SK-N-SH (cell line): ENCODE results near the gene STARD7.

ENCODE experiments used
- RCOR1 ChIP-seq: fragments of 150-350 bp; IDR thresholded peaks from 2 replicates; pipeline ENCODE4 v1.6.1; 2017; ENCODE audit warnings: antibody characterized with exemption, low read length
- TF ChIP-seq, protein P1 (sequence below): IDR thresholded peaks from 2 replicates; pipeline ENCODE4 v1.4.0; 2012; ENCODE audit warnings: low read depth, borderline replicate concordance

DNA sequence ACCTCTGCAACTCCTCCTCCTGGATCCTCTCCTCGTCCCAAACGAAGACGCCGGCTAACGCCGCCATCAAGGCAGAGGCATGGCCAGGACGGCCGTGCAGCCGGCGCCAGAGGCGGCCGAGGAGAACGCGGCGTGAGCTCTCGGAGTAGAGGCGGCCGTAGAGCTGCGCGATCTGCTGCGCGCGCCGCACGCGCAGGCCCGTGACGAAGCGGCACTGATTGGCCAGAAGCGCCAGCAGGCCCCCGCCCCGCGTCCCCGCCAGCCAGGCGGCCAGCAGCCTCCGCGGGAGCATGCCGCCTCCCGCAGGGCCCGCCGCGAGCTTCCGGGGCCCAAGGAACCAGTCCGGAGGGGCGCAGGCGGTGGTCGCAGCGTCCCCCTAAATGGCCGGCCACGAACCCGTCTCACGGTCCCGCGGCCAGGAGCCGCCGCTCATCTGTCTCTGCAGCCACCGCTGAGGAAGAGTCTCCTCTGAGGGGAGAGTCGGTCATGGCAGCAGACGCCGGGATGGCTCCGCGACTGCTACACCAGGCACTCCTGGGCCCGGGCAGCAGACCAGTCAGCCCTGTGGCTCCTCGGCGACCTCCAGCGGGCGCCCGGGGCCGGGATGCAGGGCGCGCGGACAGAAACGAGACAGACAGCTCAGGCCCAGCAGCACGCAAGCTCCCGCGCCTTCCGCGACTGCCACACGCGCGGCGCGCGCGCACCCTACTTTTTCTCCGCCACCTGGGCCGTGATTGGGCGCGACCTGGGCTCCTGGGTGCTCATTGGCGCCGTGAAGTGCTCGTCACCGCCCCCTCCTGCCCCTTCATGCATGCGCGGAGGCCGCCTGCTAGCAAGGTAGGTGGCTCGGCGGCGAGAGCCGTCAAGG is at the start of gene STARD7:
- TF ChIP-seq, protein P1, sequence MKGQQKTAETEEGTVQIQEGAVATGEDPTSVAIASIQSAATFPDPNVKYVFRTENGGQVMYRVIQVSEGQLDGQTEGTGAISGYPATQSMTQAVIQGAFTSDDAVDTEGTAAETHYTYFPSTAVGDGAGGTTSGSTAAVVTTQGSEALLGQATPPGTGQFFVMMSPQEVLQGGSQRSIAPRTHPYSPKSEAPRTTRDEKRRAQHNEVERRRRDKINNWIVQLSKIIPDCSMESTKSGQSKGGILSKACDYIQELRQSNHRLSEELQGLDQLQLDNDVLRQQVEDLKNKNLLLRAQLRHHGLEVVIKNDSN, result 0 out of 2 replicates have a peak, but pooled peaks have one; percentile 7
- TF ChIP-seq RCOR1, result no peak
